GM21723 (cell line): ENCODE results near the gene SLC14A1.

Experiments
- ATAC-seq: cut with Tn5 transposase; IDR thresholded peaks from one replicate; pipeline ENCODE4 v1.9.1; 2021; ENCODE audit warnings: mild to moderate bottlenecking, moderate library complexity; ENCODE audit not compliant: unreplicated experiment

Gene SLC14A1

GRCh38 chr18:45723567-45724355 lies at the start of gene SLC14A1:
Gene SLC14A1 (plus strand): TSS chr18:45724181. CDS start chr18:45730321, 6,140 bp downstream.
- no peak for ATAC-seq

DNA sequence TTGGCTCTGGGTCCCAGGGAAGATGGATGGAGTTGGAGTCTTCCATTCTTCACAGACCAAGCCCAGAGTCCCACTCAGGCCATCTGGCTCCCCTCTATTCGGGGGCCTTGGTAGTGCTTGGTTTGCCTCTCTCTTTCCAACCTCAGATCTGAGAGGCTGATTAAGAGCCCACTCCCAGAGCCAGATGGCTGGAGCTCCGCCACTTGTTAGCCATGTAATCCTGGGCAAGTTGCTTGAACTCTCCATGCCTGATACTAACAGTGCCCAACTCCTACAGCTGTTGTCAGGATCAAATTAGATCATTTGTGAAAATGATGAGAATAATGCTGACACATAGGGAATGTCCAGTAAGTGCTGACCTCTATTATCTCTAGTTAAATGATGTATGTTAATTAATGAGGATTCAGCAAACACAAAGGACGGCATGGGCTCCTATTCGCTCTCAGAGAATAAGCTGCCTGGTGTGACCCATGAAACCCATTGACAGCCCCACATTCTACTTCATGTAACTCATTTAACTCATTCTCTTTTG lies 46.6 kb upstream of the SLC14A1 start:
- no peak for ATAC-seq

- ATAC-seq = no peak
Observed at GRCh38 chr18:45678441-45678840, 45.5 kb upstream of the SLC14A1 start.

- no peak for ATAC-seq
Observed at GRCh38 chr18:45678850-45679249, 45.1 kb upstream of the SLC14A1 start.

DNA sequence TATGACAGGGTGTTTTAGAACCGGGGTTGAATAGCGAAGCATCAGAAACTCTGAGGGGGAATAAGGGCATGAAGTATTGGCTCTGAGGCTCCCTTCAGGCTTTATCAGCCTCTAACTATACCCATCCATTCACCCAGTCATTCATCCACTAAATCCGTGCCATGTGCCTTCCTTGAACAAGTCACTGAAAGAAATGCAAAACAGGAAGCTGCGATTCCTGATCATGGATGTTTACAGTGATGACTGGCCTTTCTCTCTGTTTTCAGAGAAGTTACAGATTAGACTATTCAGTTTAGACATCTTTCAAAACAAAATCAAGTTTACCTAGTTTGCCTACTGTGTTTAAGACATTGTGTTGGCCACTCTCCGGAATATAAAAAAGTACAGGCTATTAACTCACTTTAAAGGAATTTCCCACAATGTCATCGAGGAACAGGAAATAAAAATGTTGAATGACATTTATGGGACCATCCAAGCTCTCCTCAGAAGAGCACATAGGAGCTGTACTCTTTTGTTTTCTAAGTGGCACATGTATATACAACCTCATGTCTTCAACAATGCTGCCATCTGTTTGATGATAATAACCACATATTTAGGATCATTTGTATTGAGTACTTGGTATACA lies 43.8 kb upstream of the SLC14A1 start:
- ATAC-seq = no peak

GRCh38 chr18:45682181-45682580 lies 41.8 kb upstream of the SLC14A1 start:
- ATAC-seq = no peak

DNA sequence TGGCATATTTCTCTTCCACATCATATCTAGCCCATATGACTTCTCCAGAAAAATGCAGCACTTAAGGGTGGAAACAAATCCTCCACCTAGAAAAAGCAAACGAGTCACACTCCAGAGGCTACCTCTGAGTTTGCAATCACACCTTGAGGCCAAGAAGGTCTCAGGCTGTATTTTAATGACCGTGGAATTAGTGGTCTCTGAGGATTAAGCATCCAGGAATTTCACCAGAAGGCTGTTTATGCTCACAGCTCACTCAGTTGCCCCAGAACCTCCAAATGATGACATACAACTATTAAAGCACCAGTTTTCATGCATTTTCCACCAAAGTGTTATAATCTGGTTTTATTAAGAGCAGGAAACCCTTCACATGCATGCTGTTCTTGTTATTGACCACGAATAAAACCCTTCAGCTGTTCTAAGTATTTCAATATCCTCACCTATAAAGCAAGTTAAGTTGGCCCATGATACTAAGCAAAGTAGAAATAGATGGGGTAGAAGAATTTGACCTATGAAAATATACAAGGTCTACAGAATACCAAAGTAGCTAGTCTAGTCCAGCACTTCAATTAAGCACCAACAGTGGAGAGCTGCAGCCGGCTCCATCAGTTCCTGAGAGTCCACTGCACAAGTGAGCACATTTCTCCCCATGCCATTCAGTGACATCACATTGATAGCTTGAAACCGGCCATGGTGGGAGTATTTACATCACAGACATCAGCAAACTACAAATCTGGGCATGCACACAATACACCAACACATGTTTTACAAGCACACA lies 39.5 kb upstream of the SLC14A1 start:
- ATAC-seq = no peak

DNA sequence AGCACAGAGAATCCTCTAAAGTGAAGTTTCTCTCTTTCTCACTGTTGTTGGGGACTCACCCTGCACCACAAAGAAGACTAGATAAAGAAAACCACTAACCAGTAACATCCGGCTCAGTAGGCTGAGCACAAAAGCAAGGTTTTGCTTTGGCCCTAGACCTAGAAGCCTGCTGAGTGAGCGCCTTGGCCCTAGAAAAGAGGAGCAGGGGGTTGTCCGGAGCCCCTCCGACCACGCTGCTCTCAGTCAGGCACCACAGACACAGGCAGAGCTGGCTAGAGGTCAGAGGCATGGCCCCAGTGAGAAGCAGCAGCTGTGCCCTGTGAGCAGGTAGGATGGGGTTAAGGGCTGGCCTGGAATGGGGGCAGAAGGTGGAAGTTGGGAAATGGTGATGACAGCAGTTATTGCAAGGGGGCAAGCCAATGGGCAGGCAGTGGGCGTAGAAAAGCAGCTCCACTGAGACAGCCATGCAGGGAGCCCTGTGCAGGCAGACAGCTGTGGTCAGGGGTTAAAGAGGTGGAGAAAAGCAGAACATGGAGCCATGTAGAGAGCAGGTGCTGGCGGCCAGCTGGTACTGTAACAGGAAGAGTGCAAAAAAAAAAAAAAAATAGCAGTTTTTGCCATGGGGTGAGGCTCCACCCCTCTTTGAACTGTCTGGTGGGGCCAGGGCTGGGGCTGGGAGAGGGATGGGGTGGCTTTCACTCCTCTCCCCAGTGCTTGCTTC lies 36.9 kb upstream of the SLC14A1 start:
- peak; percentile 80 for ATAC-seq

- peak; percentile 44 for ATAC-seq
Observed at GRCh38 chr18:45687621-45688020, 36.4 kb upstream of the SLC14A1 start.

- no peak for ATAC-seq
Observed at GRCh38 chr18:45688113-45688512, 35.9 kb upstream of the SLC14A1 start.

DNA sequence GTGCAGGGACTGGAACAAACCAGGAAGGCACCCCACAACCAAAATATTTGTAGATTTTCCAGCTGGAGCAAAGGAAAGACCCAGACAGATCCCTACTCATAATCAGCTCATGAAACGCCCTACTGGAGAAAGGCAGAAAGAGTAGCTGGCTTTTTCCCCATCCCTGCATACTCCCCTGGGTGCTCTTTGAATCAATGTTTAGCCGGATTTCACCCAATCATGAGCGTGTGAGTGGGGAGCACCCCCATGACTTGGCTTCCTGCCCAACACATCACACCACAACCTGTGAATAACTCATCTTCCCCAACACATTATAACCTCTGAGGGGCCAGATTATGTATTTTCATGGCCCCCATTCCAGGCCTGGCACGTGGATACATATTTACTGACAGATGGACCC lies 35.1 kb upstream of the SLC14A1 start:
- ATAC-seq = no peak

DNA sequence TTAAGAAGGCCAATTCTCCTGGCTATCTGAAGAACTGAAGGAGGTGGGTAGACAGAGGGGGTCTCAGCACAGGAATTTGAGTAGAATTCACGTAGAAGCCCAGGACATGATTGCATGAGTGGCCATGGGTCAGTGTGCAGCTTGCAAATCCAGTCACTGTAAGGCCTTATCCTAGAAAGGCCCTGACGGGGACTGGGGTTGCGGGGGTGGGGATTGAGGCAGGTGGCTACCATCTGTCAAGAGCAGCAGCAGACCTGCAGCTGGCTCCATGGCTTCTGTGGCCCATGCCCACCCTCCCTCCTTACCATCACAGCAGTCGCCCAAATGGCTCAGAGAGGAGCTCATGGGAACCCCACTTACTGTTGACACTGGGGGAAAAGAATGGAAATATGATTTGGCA lies 34.6 kb upstream of the SLC14A1 start:
- no peak for ATAC-seq

DNA sequence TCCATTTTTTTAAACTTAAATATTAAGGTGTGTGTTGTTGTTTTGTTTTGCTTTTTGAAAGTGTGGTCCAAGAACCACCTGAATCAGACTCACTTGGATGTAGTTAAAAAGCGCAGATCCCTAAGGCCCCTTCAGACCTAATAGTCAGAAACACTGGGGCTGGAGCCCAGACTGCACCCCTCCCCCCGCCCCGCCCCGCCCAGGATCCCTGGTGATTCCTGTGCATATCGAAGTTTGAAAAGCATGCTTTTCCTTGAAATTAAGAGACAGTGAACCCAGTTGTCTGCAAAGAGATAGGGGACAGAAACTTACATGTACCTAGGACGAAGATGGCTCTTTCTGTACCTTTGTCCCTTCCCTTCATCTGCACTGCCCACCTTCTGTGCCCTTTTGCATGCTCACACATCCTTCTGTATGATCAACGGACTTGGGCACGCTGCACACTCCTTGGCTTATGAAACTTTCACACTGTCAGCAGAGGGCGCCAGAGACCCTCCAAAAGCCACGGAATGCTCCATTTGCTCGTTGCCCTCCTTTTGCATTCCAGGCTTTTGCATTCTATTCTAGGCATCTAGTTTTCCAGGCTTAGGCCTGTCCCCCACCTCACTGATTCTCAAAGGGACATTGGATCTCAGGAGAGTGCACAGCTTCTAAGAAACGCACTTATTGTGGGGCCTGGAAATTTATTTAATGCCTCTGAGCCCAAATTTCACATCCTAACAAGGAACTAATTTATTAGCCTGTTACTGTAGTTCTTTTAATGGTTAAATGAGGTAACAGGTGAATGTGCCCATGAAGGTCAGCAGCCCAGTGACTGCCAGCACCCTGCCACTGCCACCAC lies 32.8 kb upstream of the SLC14A1 start:
- ATAC-seq = no peak

- no peak for ATAC-seq
Observed at GRCh38 chr18:45691816-45692179, 32.2 kb upstream of the SLC14A1 start.

DNA sequence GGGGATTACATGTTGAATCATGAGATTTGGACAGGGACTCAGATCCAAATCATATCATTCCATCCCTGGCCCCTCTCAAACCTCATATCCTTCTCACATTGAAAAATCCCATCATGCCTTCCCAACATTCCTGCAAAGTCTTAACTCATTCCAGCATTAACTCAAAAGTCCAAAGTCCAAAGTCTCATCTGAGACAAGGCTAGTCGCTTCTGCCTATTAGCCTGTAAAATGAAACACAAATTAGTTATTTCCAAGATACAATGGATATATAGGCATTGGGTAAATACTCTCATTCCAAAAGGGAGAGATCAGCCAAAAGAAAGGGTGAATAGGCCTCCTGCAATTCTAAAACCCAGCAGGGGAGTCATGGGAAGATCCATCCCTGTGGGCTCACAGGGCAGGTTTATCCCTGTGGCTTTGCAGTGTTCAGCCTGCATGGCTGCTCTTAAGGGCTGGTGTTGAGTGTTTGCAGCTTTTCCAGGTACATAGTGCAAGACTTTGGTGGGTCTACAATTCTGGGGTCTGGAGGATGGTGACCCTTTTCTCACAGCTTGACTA lies 21.2 kb upstream of the SLC14A1 start:
- no peak for ATAC-seq

DNA sequence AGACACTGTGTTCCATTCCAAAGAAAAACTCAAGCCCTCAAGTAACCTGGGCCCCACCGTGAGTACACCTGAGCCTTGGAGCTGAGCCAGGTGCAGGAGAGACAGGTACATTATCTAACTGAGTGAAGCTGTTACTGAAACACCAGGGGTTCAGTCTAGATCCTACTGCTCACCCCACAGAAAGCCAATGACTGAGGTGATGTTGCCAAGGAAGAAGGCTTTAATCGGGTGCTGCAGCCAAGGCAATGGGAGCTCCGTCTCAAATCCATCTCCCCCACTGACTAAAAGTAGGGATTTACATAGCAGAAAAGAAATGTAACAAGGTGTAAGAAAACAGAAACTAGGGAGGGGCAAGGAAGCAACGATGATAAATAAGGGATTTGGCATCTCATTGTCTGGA lies 15.2 kb upstream of the SLC14A1 start:
- no peak for ATAC-seq

- ATAC-seq = no peak
Observed at GRCh38 chr18:45712061-45712460, 11.9 kb upstream of the SLC14A1 start.

- ATAC-seq = no peak
Observed at GRCh38 chr18:45713239-45713638, 10.7 kb upstream of the SLC14A1 start.

- ATAC-seq = no peak
Observed at GRCh38 chr18:45715212-45715780, 8.7 kb upstream of the SLC14A1 start.
